PFSK-1 (cell line): ENCODE data around the gene KIRREL3.
A peak's percentile ranks its signal among the peaks of the same experiment; 100 is the strongest.

ENCODE experiments used
- FOXP2 ChIP-seq: optimal IDR thresholded peaks from 2 replicates; pipeline ENCODE3; 2011; ENCODE audit warnings: borderline replicate concordance, control low read depth, inconsistent platforms; ENCODE audit not compliant: insufficient read depth; ENCODE audit errors: extremely low read length, extremely low read depth
- POLR2AphosphoS5 ChIP-seq: IDR thresholded peaks from 2 replicates; pipeline ENCODE4 v1.6.1; 2012; ENCODE audit warnings: low read depth, mild to moderate bottlenecking, control low read depth, low read length, moderate library complexity
- SIN3A ChIP-seq: IDR thresholded peaks from 2 replicates; pipeline ENCODE4 v1.6.1; 2012; ENCODE audit warnings: mild to moderate bottlenecking, low read length, moderate library complexity, borderline replicate concordance; ENCODE audit not compliant: insufficient read depth
- TAF1 ChIP-seq: IDR thresholded peaks from 2 replicates; pipeline ENCODE4 v1.6.1; 2012; ENCODE audit warnings: low read length, control low read depth, borderline replicate concordance; ENCODE audit not compliant: insufficient read depth
- TF ChIP-seq, protein P1 (sequence below), 2 experiments: IDR thresholded peaks; 2 replicates each; pipeline versions ENCODE4 v1.6.1 to v1.8.0; 2011 to 2012; ENCODE audit warnings: low read depth in 2 of 2, low read length in 2 of 2, control low read depth in 1 of 2, inconsistent platforms in 1 of 2, mild to moderate bottlenecking in 1 of 2, moderate library complexity in 1 of 2; ENCODE audit not compliant: insufficient read depth in 1 of 2

The KIRREL3 gene

DNA sequence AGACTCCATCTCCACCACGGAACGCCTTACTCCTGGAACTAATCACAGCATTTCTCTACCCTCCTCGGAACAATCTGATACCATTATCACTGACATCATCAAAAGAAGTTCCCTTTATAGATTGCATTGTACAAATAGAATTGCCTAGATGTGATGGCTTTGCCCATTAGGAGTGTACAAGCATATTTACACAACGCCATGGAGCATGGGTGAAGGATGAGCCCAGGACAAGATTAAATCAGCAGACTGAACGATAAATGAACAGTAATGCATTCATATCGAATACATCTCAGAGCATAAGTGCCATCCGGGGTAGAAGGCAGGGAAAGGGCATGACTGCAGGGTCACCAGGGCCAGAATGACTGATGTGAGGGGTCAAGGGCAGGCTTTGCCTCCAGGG lies 57.3 kb downstream of the KIRREL3 start:
- TF ChIP-seq TAF1 (no peak), FOXP2 (no peak), SIN3A (no peak), POLR2AphosphoS5 (no peak)
- TF ChIP-seq, protein P1, sequence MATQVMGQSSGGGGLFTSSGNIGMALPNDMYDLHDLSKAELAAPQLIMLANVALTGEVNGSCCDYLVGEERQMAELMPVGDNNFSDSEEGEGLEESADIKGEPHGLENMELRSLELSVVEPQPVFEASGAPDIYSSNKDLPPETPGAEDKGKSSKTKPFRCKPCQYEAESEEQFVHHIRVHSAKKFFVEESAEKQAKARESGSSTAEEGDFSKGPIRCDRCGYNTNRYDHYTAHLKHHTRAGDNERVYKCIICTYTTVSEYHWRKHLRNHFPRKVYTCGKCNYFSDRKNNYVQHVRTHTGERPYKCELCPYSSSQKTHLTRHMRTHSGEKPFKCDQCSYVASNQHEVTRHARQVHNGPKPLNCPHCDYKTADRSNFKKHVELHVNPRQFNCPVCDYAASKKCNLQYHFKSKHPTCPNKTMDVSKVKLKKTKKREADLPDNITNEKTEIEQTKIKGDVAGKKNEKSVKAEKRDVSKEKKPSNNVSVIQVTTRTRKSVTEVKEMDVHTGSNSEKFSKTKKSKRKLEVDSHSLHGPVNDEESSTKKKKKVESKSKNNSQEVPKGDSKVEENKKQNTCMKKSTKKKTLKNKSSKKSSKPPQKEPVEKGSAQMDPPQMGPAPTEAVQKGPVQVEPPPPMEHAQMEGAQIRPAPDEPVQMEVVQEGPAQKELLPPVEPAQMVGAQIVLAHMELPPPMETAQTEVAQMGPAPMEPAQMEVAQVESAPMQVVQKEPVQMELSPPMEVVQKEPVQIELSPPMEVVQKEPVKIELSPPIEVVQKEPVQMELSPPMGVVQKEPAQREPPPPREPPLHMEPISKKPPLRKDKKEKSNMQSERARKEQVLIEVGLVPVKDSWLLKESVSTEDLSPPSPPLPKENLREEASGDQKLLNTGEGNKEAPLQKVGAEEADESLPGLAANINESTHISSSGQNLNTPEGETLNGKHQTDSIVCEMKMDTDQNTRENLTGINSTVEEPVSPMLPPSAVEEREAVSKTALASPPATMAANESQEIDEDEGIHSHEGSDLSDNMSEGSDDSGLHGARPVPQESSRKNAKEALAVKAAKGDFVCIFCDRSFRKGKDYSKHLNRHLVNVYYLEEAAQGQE (IDR thresholded peaks at IDR 0.05; ENCODE audit: insufficient read depth in 1 of 2, low read depth in 2 of 2, low read length in 2 of 2) = no peak

DNA sequence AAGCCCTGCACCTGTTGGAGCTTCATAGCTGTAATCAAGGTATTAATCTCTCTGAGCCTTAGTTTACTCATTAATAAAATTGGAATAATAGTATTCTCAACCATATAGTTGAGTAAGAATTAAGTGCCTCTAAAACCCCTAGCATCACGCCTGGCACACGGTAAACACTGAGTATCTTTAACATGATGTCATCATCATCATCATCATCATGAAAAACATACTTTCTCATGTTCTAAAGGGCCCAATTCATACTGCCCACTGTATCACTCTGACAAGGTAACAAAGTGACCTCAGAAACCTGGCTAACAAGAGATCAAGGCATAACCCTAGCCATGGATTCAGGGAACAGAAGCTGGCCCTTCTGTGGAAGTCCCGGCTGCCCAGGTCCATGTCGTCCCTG lies 58.4 kb downstream of the KIRREL3 start:
- TF ChIP-seq, protein P1 (IDR thresholded peaks at IDR 0.05; ENCODE audit: insufficient read depth in 1 of 2, low read depth in 2 of 2, low read length in 2 of 2) = no peak
- TF ChIP-seq SIN3A = no peak
- TF ChIP-seq POLR2AphosphoS5 = no peak
- TF ChIP-seq TAF1 = no peak
- no peak for TF ChIP-seq FOXP2

DNA sequence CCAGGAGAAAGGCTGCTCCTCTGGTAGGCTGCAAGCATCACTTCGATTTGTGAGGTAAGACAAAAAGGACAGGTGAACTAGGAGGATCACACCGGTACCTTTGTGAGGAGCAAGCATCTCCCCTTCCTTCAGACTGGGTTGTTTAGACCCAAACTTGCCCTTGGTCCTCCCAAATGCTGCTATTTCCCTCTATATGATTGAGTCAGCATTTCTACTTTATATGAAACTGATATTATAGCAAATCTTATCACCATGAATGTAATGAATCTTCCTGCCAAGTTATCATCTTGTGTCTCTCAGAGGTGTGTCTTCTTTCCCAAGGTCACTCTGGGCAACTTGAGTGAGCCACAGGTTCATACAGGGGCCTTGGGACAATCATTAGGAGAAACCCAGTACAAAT lies 61.0 kb downstream of the KIRREL3 start:
- TF ChIP-seq SIN3A (no peak), FOXP2 (no peak), POLR2AphosphoS5 (no peak), TAF1 (no peak)
- TF ChIP-seq, protein P1 (IDR thresholded peaks at IDR 0.05; ENCODE audit: insufficient read depth in 1 of 2, low read depth in 2 of 2, low read length in 2 of 2) = no peak

DNA sequence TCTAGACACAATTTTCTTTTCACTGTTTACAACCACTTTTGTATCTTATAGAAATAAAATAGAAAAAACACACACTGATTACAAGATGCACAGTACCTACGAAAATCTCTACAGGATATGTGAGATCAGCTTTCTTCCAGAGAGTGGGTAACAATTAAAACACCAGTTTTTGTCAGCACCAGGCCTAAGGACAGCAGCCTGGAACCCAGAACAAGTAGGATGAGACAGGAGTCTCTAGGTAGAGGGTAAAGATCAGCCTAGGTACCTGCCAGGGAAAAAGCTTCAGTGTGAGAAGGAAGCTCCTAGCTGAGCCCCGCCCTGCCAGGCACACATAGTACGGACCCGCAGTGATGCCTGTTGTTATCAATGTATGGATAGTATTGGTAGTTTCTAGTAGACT lies 61.9 kb downstream of the KIRREL3 start:
- TF ChIP-seq POLR2AphosphoS5 = no peak
- TF ChIP-seq, protein P1 (IDR thresholded peaks at IDR 0.05; ENCODE audit: insufficient read depth in 1 of 2, low read depth in 2 of 2, low read length in 2 of 2) = peak in 1 of 2 experiments; percentile 84; a peak in 2 of 4 replicates

DNA sequence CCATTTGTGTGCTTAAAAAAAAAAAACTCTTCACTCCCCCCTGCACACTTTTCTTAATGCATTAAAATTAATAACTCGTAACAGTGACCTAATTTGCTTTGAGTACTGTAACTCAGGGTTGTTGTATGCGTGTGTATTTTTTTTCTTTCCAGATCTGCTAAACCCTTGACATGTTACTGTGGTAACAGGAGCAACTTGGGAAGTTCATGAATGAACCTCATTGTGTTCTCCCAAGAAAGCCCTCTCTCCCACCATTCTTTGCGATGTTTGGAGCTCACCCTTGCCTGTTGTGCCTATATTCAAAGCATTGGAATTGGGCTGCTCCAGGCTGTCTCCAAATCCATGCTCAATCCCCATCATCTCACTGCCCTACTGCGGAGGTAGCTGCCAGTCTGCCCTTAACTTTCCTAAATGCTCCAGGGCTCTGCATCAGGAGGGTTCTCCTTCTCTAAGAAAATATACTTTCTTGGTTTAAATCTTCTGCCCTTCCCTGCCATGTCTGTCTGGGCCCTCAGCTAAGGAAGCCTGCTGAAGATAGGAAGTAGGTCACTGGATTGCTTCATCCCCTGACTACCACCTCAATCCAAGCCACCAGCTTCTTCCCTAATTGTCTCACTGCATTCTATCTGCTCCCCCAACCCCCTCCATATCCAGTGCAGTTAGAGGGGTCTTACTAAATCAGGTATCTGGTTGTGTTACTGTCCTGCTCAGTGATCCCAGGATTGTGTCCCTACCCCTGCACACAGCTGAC lies 70.3 kb downstream of the KIRREL3 start:
- no peak for TF ChIP-seq SIN3A
- TF ChIP-seq TAF1 = no peak
- TF ChIP-seq POLR2AphosphoS5 = no peak
- TF ChIP-seq, protein P1 (IDR thresholded peaks at IDR 0.05; ENCODE audit: insufficient read depth in 1 of 2, low read depth in 2 of 2, low read length in 2 of 2) = no peak
- no peak for TF ChIP-seq FOXP2
